HepG2 (cell line): ENCODE data around the gene SEZ6L. TPM values are rescaled to one million over a fixed set of nuclear protein-coding genes. Genes with fewer than 3 reads are reported as not detected.

Source experiments
- ATAC-seq: fragments of 200-7000 bp; cut with Tn5 transposase; 3 replicates; pipeline ENCODE4 v1.9.1; 2020; ENCODE audit warnings: mild to moderate bottlenecking, moderate library complexity
- BruUV-seq: library from RNA; stranded (reverse); fragments of 400-500 nt; replicated peaks from 2 replicates; lab custom pipeline; 2021; lab: Mats Ljungman, UMichigan
- CTCF ChIA-PET: fragments of 300-600 bp; formaldehyde crosslinking; extraction: SDS; loops from one replicate; lab custom pipeline; 2021; ENCODE audit warnings: low total read pairs, inconsistent platforms, low intra/inter-chr PET ratio; lab: Yijun Ruan, JAX
- POLR2A ChIA-PET: fragments of 350-600 bp; sonication (Branson Sonifier 250); formaldehyde crosslinking; loops from one replicate; lab custom pipeline; 2020; ENCODE audit warnings: antibody characterized with exemption, inconsistent platforms; lab: Yijun Ruan, JAX
- DNase-seq: peaks from one replicate; pipeline ENCODE4 v3.0.0-alpha.2; 2015; ENCODE audit warnings: low spot score
- FAIRE-seq: peaks from 3 replicates; lab custom pipeline; 2011; peaks lifted over from hg19 to GRCh38; lab: Jason Lieb, UNC
- H2AFZ ChIP-seq: one replicate; pipeline ENCODE4 v1.6.1; 2011; ENCODE audit warnings: low read length, inconsistent platforms
- H3K27ac ChIP-seq: fragments of 300-600 bp; 3 replicates; pipeline ENCODE4 v1.8.0; 2011; ENCODE audit warnings: mixed run types, mild to moderate bottlenecking, mixed read lengths, low read length, inconsistent platforms; ENCODE audit not compliant: insufficient read depth; ENCODE audit errors: extremely low read length
- H3K27me3 ChIP-seq, 2 experiments: fragments of 200-600 bp in 1 of 2; 2 replicates in 1 of 2; 3 replicates in 1 of 2; pipeline versions ENCODE4 v1.6.0 to v1.8.0; 2011; ENCODE audit warnings: low read length in 2 of 2, mild to moderate bottlenecking in 2 of 2, moderate library complexity in 2 of 2, inconsistent platforms in 1 of 2; ENCODE audit not compliant: insufficient read depth in 2 of 2, control insufficient read depth in 1 of 2
- H3K36me3 ChIP-seq, 2 experiments: fragments of 200-600 bp in 1 of 2; replicated peaks in 1 of 2; 2 replicates in 1 of 2; 3 replicates in 1 of 2; pipeline versions ENCODE4 v1.5.1 to v1.8.0; 2011; ENCODE audit warnings: low read length in 2 of 2, inconsistent platforms in 1 of 2; ENCODE audit not compliant: insufficient read depth in 2 of 2, control insufficient read depth in 1 of 2
- H3K4me1 ChIP-seq: 2 replicates; pipeline ENCODE4 v1.5.1; 2012; ENCODE audit warnings: low read length, inconsistent platforms; ENCODE audit not compliant: insufficient read depth
- H3K4me2 ChIP-seq: 2 replicates; pipeline ENCODE4 v1.6.0; 2011; ENCODE audit warnings: low read depth, low read length, inconsistent platforms
- H3K4me3 ChIP-seq, 3 experiments: fragments of 200-600 bp in 1 of 3; sonication (generic), shearing (Covaris generic) in 1 of 3; replicated peaks in 1 of 3; 2 replicates each; pipeline ENCODE4 v1.5.1; 2011 to 2016; ENCODE audit warnings: low read length in 3 of 3, inconsistent platforms in 2 of 3, low read depth in 2 of 3, mild to moderate bottlenecking in 2 of 3, control low read depth in 1 of 3, mixed read lengths in 1 of 3; ENCODE audit not compliant: insufficient read depth in 1 of 3
- H3K79me2 ChIP-seq: one replicate; pipeline ENCODE4 v1.6.1; 2011; ENCODE audit warnings: low read length, inconsistent platforms; ENCODE audit not compliant: insufficient read depth
- H3K9ac ChIP-seq: 2 replicates; pipeline ENCODE4 v1.6.0; 2011; ENCODE audit warnings: mild to moderate bottlenecking, low read depth, low read length, inconsistent platforms; ENCODE audit not compliant: insufficient read depth
- H3K9me3 ChIP-seq: 2 replicates; pipeline ENCODE4 v1.5.1; 2012; ENCODE audit warnings: mild to moderate bottlenecking, low read length
- H4K20me1 ChIP-seq: 2 replicates; pipeline ENCODE4 v1.6.0; 2011; ENCODE audit warnings: inconsistent platforms, mild to moderate bottlenecking, low read length, moderate library complexity; ENCODE audit not compliant: insufficient read depth
- E2F5 ChIP-seq: sonication (generic); formaldehyde crosslinking; conservative IDR thresholded peaks from 2 replicates; pipeline ENCODE4 v1.4.0; 2020; ENCODE audit warnings: missing genetic modification reagents
- FOXA3 ChIP-seq: IDR thresholded peaks from 2 replicates; pipeline ENCODE4 v1.6.1; 2016; ENCODE audit warnings: missing genetic modification reagents, missing compliant biosample characterization
- GTF3A ChIP-seq: sonication (generic); formaldehyde crosslinking; conservative IDR thresholded peaks from 2 replicates; pipeline ENCODE4 v1.4.0; 2020; ENCODE audit warnings: mild to moderate bottlenecking, missing genetic modification reagents
- HMGXB3 ChIP-seq: sonication (generic); formaldehyde crosslinking; IDR thresholded peaks from 2 replicates; pipeline ENCODE4 v1.4.0; 2020; ENCODE audit warnings: missing genetic modification reagents, borderline replicate concordance
- HNRNPUL1 ChIP-seq: fragments of 200-400 bp; formaldehyde crosslinking; IDR thresholded peaks from 2 replicates; pipeline ENCODE4 v1.6.1; 2017; ENCODE audit warnings: low read depth, mild to moderate bottlenecking, low read length, moderate library complexity
- HOMEZ ChIP-seq: IDR thresholded peaks from 2 replicates; pipeline ENCODE4 v1.6.1; 2016; ENCODE audit warnings: low read depth
- HOXA5 ChIP-seq: sonication (generic); formaldehyde crosslinking; IDR thresholded peaks from 2 replicates; pipeline ENCODE4 v1.4.0; 2020; ENCODE audit warnings: missing genetic modification reagents
- MEIS1 ChIP-seq: sonication (generic); formaldehyde crosslinking; IDR thresholded peaks from 2 replicates; pipeline ENCODE4 v1.9.0; 2021; ENCODE audit warnings: mild to moderate bottlenecking, missing genetic modification reagents, moderate library complexity, borderline replicate concordance
- MLX ChIP-seq: IDR thresholded peaks from 2 replicates; pipeline ENCODE4 v1.6.1; 2016
- RBM39 ChIP-seq: fragments of 200-400 bp; formaldehyde crosslinking; IDR thresholded peaks from one replicate; pipeline ENCODE4 v1.6.1; 2018; ENCODE audit warnings: antibody characterized with exemption, mild to moderate bottlenecking, low read depth, low read length; ENCODE audit not compliant: poor library complexity, severe bottlenecking
- RNF219 ChIP-seq: sonication (generic); formaldehyde crosslinking; IDR thresholded peaks from 2 replicates; pipeline ENCODE4 v1.5.0; 2020; ENCODE audit warnings: mild to moderate bottlenecking, missing genetic modification reagents
- SATB2 ChIP-seq: sonication (generic); formaldehyde crosslinking; IDR thresholded peaks from 2 replicates; pipeline ENCODE4 v1.5.0; 2020; ENCODE audit warnings: missing genetic modification reagents
- ZFP37 ChIP-seq: sonication (generic); formaldehyde crosslinking; IDR thresholded peaks from 2 replicates; pipeline ENCODE4 v1.4.0; 2020; ENCODE audit warnings: missing genetic modification reagents, borderline replicate concordance
- ZNF264 ChIP-seq: sonication (generic); formaldehyde crosslinking; IDR thresholded peaks from 2 replicates; pipeline ENCODE4 v1.4.0; 2020; ENCODE audit warnings: missing genetic modification reagents
- ZNF619 ChIP-seq: sonication (generic); formaldehyde crosslinking; IDR thresholded peaks from 2 replicates; pipeline ENCODE4 v1.4.0; 2020; ENCODE audit warnings: mild to moderate bottlenecking, missing genetic modification reagents
- ZNF776 ChIP-seq: sonication (generic); formaldehyde crosslinking; IDR thresholded peaks from 2 replicates; pipeline ENCODE4 v1.4.0; 2020; ENCODE audit warnings: mild to moderate bottlenecking, missing genetic modification reagents
- ZNF878 ChIP-seq: sonication (generic); formaldehyde crosslinking; IDR thresholded peaks from 2 replicates; pipeline ENCODE4 v1.8.1; 2023; ENCODE audit warnings: mild to moderate bottlenecking, missing genetic modification reagents, moderate library complexity
- WGBS: methylation state at CpG from one replicate; pipeline ENCODE4 v1.1.6; 2017; ENCODE audit warnings: low lambda C conversion rate; 5-methylcytosine and 5-hydroxymethylcytosine counted together
- in situ Hi-C: cut with HindIII; loops from 2 replicates; pipeline ENCODE4 v1.10.0; 2017; ENCODE audit warnings: low pct_unique_long_range_greater_than_20kb; ENCODE audit not compliant: extremely low pct_ligation_motif_present
- intact Hi-C: fragments of 100-400 bp; cut with micrococcal nuclease; formaldehyde crosslinking; loops from one replicate; pipeline ENCODE4 v1.10.0; 2022; ENCODE audit not compliant: unreplicated experiment
- polyA plus RNA-seq, 8 experiments: library from polyadenylated mRNA; depleted of rRNA in 3 of 8; stranded (reverse) in 7 of 8; unstranded in 1 of 8; fragments of >200 nt; fragmentation: Illumina TruSeq in 4 of 8; extraction: Trizol in 4 of 8; gene quantifications; 2 replicates each; pipeline versions ENCODE4 v1.2.1 to v1.2.3, GENCODE V29; 2011 to 2016; ENCODE audit warnings: low read depth in 4 of 8, missing spikeins in 1 of 8, mixed read lengths in 1 of 8; ENCODE audit not compliant: insufficient read depth in 1 of 8
- total RNA-seq, 5 experiments: library from RNA; depleted of rRNA; stranded (reverse); fragments of >200 nt; fragmentation: Illumina TruSeq; extraction: Trizol; gene quantifications; 2 replicates each; pipeline ENCODE4 v1.2.3, GENCODE V29; 2016; ENCODE audit warnings: low read depth in 1 of 5

The SEZ6L gene
- total and polyA plus RNA-seq, 2 of the 13 experiments (the other 11 are each of a cell fraction or from before 2014, with no cell fraction given), result not detected

GRCh38 chr22:26308467-26308866 is 139.2 kb downstream of the SEZ6L start:
- Histone ChIP-seq H2AFZ (no peak overlapping the region), H3K4me2 (no peak overlapping the region), H3K36me3 (no peaks in the 10 kb centered on the region), H3K9ac (no peak overlapping the region), H3K27me3 (peaks cover 0 to 32% of the 10 kb centered on the region in 2 experiments; a peak in 3 of 5 replicates), H3K4me3 (no peak overlapping the region), H3K4me1 (peaks cover 5% of the 10 kb centered on the region), H3K27ac (no peak overlapping the region), H3K9me3 (no peaks in the 10 kb centered on the region), H4K20me1 (no peaks in the 10 kb centered on the region), H3K79me2 (no peaks in the 10 kb centered on the region)
- FAIRE-seq (no peak), ATAC-seq (no peak), DNase-seq (no peak)
- ChIA-PET CTCF (no interaction called here), POLR2A (no interaction called here)
- WGBS, result 0% methylated on average over 3 of the region's 3 CpGs
- intact Hi-C loops (no loop called here), in situ Hi-C loops (no loop called here)
- BruUV-seq, result no TSS peak
- TF ChIP-seq MEIS1 (CRISPR knock-in tag), result no peak
- no peak for TF ChIP-seq E2F5 (CRISPR knock-in tag)
- no peak for TF ChIP-seq HOXA5 (CRISPR knock-in tag)
- no peak for TF ChIP-seq HMGXB3 (CRISPR knock-in tag)
- TF ChIP-seq SATB2, result no peak
- TF ChIP-seq RNF219 (CRISPR knock-in tag), result no peak
- TF ChIP-seq MLX, result no peak
- no peak for TF ChIP-seq RBM39
- no peak for TF ChIP-seq ZNF264 (CRISPR knock-in tag)
- no peak for TF ChIP-seq HOMEZ (CRISPR knock-in tag)
- no peak for TF ChIP-seq FOXA3 (CRISPR knock-in tag)
- no peak for TF ChIP-seq ZNF776
- no peak for TF ChIP-seq HNRNPUL1
- TF ChIP-seq GTF3A (CRISPR knock-in tag), result no peak
- no peak for TF ChIP-seq ZNF619 (CRISPR knock-in tag)
- no peak for TF ChIP-seq ZNF878 (CRISPR knock-in tag)
- no peak for TF ChIP-seq ZFP37 (CRISPR knock-in tag)
